PC-3 (cell line): Measurements from ENCODE around the gene NAPEPLD. TPM values are rescaled to one million over a fixed set of nuclear protein-coding genes. Genes with fewer than 3 reads are reported as not detected.

Experiments used
- ATAC-seq: fragments of 200-7000 bp; cut with Tn5 transposase; 2 replicates; pipeline ENCODE4 v1.9.1; 2020; ENCODE audit warnings: mild to moderate bottlenecking, moderate library complexity
- BruUV-seq: library from RNA; stranded (reverse); fragments of 400-500 nt; replicated peaks from 2 replicates; lab custom pipeline; 2021; lab: Mats Ljungman, UMichigan
- CTCF ChIA-PET: fragments of 300-600 bp; sonication (Branson Sonifier 250); formaldehyde crosslinking; loops from one replicate; lab custom pipeline; 2022; ENCODE audit warnings: antibody characterized with exemption; lab: Charles Lee
- POLR2A ChIA-PET: fragments of 300-600 bp; sonication (Branson Sonifier 250); formaldehyde crosslinking; loops from one replicate; lab custom pipeline; 2022; ENCODE audit warnings: antibody characterized with exemption; ENCODE audit not compliant: unreplicated experiment; lab: Charles Lee
- DNase-seq: peaks from one replicate; pipeline ENCODE4 v3.0.0-alpha.2; 2015
- H2AFZ ChIP-seq: fragments of 300-600 bp; sonication (generic); 2 replicates; pipeline ENCODE4 v1.6.0; 2016; ENCODE audit warnings: antibody characterized with exemption, low read length
- H3F3A ChIP-seq: fragments of 300-600 bp; sonication (generic); one replicate; pipeline ENCODE4 v1.6.0; 2017; ENCODE audit warnings: antibody characterized with exemption, low read length, control low read depth, mild to moderate bottlenecking; ENCODE audit not compliant: unreplicated experiment
- H3K27ac ChIP-seq: fragments of 300-600 bp; sonication (generic); 2 replicates; pipeline ENCODE4 v1.5.1; 2016; ENCODE audit warnings: mild to moderate bottlenecking, low read length
- H3K27me3 ChIP-seq: fragments of 300-600 bp; sonication (generic); 2 replicates; pipeline ENCODE4 v1.6.1; 2016; ENCODE audit warnings: low read length, mixed read lengths
- H3K36me3 ChIP-seq: fragments of 300-600 bp; sonication (generic); 2 replicates; pipeline ENCODE4 v1.6.1; 2016; ENCODE audit warnings: low read depth, mixed run types, low read length, mixed read lengths
- H3K4me1 ChIP-seq: fragments of 300-600 bp; sonication (generic); 2 replicates; pipeline ENCODE4 v1.5.1; 2016; ENCODE audit warnings: low read length; ENCODE audit not compliant: insufficient read depth
- H3K4me2 ChIP-seq: fragments of 300-600 bp; sonication (generic); 2 replicates; pipeline ENCODE4 v1.6.0; 2016; ENCODE audit warnings: low read length
- H3K4me3 ChIP-seq: fragments of 300-600 bp; sonication (generic); 2 replicates; pipeline ENCODE4 v1.5.1; 2016; ENCODE audit warnings: mild to moderate bottlenecking, low read length, mixed read lengths
- H3K79me2 ChIP-seq: fragments of 300-600 bp; sonication (generic); 2 replicates; pipeline ENCODE4 v1.6.1; 2017; ENCODE audit warnings: low read length, mixed read lengths
- H3K9ac ChIP-seq: fragments of 300-600 bp; sonication (generic); 2 replicates; pipeline ENCODE4 v1.6.0; 2016; ENCODE audit warnings: mild to moderate bottlenecking, low read length
- H3K9me2 ChIP-seq: fragments of 300-600 bp; sonication (generic); replicated peaks from 2 replicates; pipeline ENCODE4 v1.6.1; 2016; ENCODE audit warnings: mixed run types, low read length, mixed read lengths
- H3K9me3 ChIP-seq: fragments of 300-600 bp; sonication (generic); 2 replicates; pipeline ENCODE4 v1.6.1; 2016; ENCODE audit warnings: low read length, mixed read lengths
- H4K20me1 ChIP-seq: fragments of 300-600 bp; sonication (generic); 2 replicates; pipeline ENCODE4 v1.6.1; 2016; ENCODE audit warnings: low read length, mixed read lengths
- CTCF ChIP-seq: fragments of 300-600 bp; sonication (generic); conservative IDR thresholded peaks from 2 replicates; pipeline ENCODE4 v1.5.1; 2017; ENCODE audit warnings: antibody characterized with exemption, low read depth, mild to moderate bottlenecking, low read length
- EZH2 ChIP-seq: fragments of 300-600 bp; sonication (generic); IDR thresholded peaks from one replicate; pipeline ENCODE4 v1.6.1; 2017; ENCODE audit warnings: antibody characterized with exemption, mild to moderate bottlenecking, low read length; ENCODE audit not compliant: unreplicated experiment
- EZH2phosphoT487 ChIP-seq: fragments of 300-600 bp; sonication (generic); IDR thresholded peaks from 2 replicates; pipeline ENCODE4 v1.6.1; 2018; ENCODE audit warnings: mild to moderate bottlenecking, antibody characterized with exemption, low read length, borderline replicate concordance
- intact Hi-C: fragments of 100-400 bp; cut with micrococcal nuclease; formaldehyde crosslinking; loops from 2 replicates; pipeline ENCODE4 v1.9.0; 2023
- total RNA-seq: library from RNA; depleted of rRNA; stranded (reverse); fragments of >200 nt; gene quantifications from 2 replicates; pipeline ENCODE4 v1.2.3, GENCODE V29; 2014

The NAPEPLD gene
- total RNA-seq, 1 experiment from 2014 or later: 2.5 TPM

GRCh38 chr7:103065667-103066066 lies 83.2 kb downstream of the NAPEPLD start:
- Histone ChIP-seq H3K36me3 (no peaks in the 10 kb centered on the region), H3K27me3 (no peaks in the 10 kb centered on the region), H3K4me3 (no peak overlapping the region), H3F3A (no peaks in the 10 kb centered on the region), H3K79me2 (no peaks in the 10 kb centered on the region), H4K20me1 (no peaks in the 10 kb centered on the region), H3K4me1 (peaks cover 6% of the 10 kb centered on the region; the same call in 1 of the 2 replicates), H3K4me2 (no peak overlapping the region), H3K27ac (no peak overlapping the region), H2AFZ (no peak overlapping the region), H3K9me3 (no peaks in the 10 kb centered on the region), H3K9ac (no peak overlapping the region), H3K9me2 (no peaks in the 10 kb centered on the region)
- BruUV-seq: no TSS peak
- POLR2A ChIA-PET: no interaction called here
- peak; percentile 62 for DNase-seq
- TF ChIP-seq EZH2phosphoT487 (no peak), CTCF (peak; percentile 74)
- CTCF ChIA-PET: interaction anchor here (0.8 kb wide), 1 partner anchor 307 kb away, joined by 4 read pairs; no protein-coding TSS in a partner anchor
- peak; percentile 69 for ATAC-seq
- intact Hi-C loops: loop anchor here (10.0 kb wide), 1 partner anchor 171 kb away; no protein-coding TSS in a partner anchor

GRCh38 chr7:103063895-103064294 lies 85.0 kb downstream of the NAPEPLD start:
- no peak; the same call in 1 of the 2 replicates for TF ChIP-seq CTCF
- no peak for TF ChIP-seq EZH2
- TF ChIP-seq EZH2phosphoT487: no peak
- Histone ChIP-seq H3K4me1 (peaks cover 6% of the 10 kb centered on the region; the same call in 1 of the 2 replicates), H3K4me3 (no peak overlapping the region), H3K27ac (no peak overlapping the region), H3K9me2 (no peaks in the 10 kb centered on the region), H3K79me2 (no peaks in the 10 kb centered on the region), H3K27me3 (no peaks in the 10 kb centered on the region), H3K9me3 (no peaks in the 10 kb centered on the region), H3K36me3 (no peaks in the 10 kb centered on the region), H2AFZ (no peak overlapping the region), H3K4me2 (no peak overlapping the region), H3F3A (no peaks in the 10 kb centered on the region), H4K20me1 (no peaks in the 10 kb centered on the region), H3K9ac (no peak overlapping the region)
- no TSS peak for BruUV-seq
- ATAC-seq: no peak
- ChIA-PET POLR2A (no interaction called here), CTCF (no interaction called here)
- intact Hi-C loops: loop anchor here (2.0 to 10.0 kb wide), 3 partner anchors 169 to 305 kb away; no protein-coding TSS in a partner anchor
- no peak for DNase-seq

DNA sequence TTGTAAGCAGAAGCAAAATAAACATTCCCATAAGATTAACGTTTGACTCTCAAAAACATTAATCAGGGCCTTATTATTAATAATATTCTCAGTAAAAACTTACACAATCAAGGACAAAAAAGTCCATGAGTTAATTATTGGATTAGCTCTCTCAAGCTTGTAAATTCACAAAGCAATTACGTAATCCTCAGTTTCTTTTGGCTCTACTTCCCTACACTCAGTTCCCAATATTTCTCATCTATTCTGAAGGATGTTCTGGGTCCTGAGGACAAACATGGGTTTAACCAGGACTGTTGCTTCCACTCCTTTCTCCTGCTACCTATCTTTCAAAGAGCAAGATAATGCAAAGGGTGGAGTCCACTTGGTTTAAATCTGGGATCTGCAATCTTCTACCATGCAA lies 89.4 kb downstream of the NAPEPLD start:
- H3K27ac ChIP-seq: no peak overlapping the region
- H3K4me1 ChIP-seq: peaks cover 6% of the 10 kb centered on the region; the same call in 1 of the 2 replicates
- POLR2A ChIA-PET: no interaction called here
- H3K9me3 ChIP-seq: no peaks in the 10 kb centered on the region
- TF ChIP-seq EZH2phosphoT487: no peak
- no peak for TF ChIP-seq CTCF
- TF ChIP-seq EZH2: no peak
- no peak for ATAC-seq
- CTCF ChIA-PET: no interaction called here
- H2AFZ ChIP-seq: no peak overlapping the region
- no peaks in the 10 kb centered on the region for H3K27me3 ChIP-seq
- H3K4me2 ChIP-seq: no peak overlapping the region
- H3K79me2 ChIP-seq: no peaks in the 10 kb centered on the region
- no peaks in the 10 kb centered on the region for H3K9me2 ChIP-seq
- BruUV-seq: no TSS peak
- H3K36me3 ChIP-seq: no peaks in the 10 kb centered on the region
- no peaks in the 10 kb centered on the region for H4K20me1 ChIP-seq
- no peak overlapping the region for H3K4me3 ChIP-seq
- no peak for DNase-seq
- intact Hi-C loops: no loop called here
- no peak overlapping the region for H3K9ac ChIP-seq
- H3F3A ChIP-seq: no peaks in the 10 kb centered on the region
